Measurements from ENCODE around the gene FXYD6.

DNA sequence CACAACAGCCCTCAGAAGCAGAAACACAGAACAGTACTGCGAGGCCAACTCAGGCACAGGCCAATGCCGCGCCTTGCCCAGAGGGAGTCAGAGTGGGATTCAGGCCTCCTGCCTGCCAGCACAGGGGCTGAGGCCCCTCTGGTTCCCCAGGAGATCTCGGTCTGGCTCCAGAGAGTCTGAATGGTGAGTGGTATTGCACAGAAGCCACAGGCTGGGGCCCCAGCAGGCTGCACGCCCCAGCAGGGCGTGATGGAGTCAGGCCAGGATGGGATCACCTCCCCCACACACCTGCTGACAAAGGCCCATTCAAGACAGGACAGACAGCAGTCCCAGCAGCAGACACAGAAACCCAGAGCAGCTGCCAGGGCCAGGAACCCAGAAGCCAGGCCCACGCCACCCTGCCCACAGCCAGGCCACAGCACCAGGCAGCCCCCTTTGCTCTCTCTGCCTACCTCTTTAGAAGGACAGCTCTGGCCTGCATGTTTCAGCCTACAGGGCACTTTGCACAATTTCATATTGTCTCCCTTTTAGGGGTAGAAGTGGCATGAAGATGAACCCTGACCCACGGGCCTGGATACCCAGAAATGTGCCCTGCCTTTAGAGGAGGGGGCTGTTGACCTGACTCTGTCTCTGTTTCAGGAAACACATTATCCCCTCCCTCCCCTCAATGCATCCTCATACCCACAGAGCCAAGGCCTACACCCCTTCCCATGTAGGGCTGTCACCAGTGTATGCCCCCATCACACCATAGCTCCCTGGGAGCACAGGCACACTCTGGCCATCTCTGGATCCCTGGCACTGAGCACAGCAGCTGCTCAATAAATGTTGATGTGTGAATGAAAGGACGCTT lies 6.1 kb downstream of the FXYD6 start:
- TF ChIP-seq CTCF (IDR thresholded peaks at IDR 0.05) (no peak), POLR2A (IDR thresholded peaks at IDR 0.05) (no peak)

Data from adrenal gland (tissue), 5 donors.